Kidney epithelial cell (primary cell): ENCODE data around the gene PIK3R5. TPM values are rescaled to one million over a fixed set of nuclear protein-coding genes. Genes with fewer than 3 reads are reported as not detected.

Experiments
- DNase-seq: peaks from one replicate; pipeline ENCODE4 v3.0.0-alpha.2; 2010; ENCODE audit warnings: low read depth
- H3K27me3 ChIP-seq: 2 replicates; pipeline ENCODE4 v1.6.0; 2011; ENCODE audit warnings: low read length; ENCODE audit not compliant: control insufficient read depth, insufficient read depth
- H3K36me3 ChIP-seq: 2 replicates; pipeline ENCODE4 v1.5.1; 2011; ENCODE audit warnings: low read length; ENCODE audit not compliant: control insufficient read depth, insufficient read depth
- H3K4me3 ChIP-seq: 2 replicates; pipeline ENCODE4 v1.5.1; 2011; ENCODE audit warnings: low read depth, mild to moderate bottlenecking, control low read depth, low read length
- total RNA-seq: library from RNA; depleted of rRNA; stranded (reverse); fragments of >200 nt; gene quantifications from 2 replicates; pipeline ENCODE4 v1.2.3, GENCODE V29; 2015
- TF ChIP-seq, protein P1 (sequence below): IDR thresholded peaks from 2 replicates; pipeline ENCODE4 v1.5.1; 2011; ENCODE audit warnings: mild to moderate bottlenecking, moderate library complexity, low read length, control low read depth, inconsistent platforms; ENCODE audit not compliant: insufficient read depth, poor library complexity, severe bottlenecking

PIK3R5 gene
- total RNA-seq, 1 donor from 2014 or later: 1.7 TPM

DNA sequence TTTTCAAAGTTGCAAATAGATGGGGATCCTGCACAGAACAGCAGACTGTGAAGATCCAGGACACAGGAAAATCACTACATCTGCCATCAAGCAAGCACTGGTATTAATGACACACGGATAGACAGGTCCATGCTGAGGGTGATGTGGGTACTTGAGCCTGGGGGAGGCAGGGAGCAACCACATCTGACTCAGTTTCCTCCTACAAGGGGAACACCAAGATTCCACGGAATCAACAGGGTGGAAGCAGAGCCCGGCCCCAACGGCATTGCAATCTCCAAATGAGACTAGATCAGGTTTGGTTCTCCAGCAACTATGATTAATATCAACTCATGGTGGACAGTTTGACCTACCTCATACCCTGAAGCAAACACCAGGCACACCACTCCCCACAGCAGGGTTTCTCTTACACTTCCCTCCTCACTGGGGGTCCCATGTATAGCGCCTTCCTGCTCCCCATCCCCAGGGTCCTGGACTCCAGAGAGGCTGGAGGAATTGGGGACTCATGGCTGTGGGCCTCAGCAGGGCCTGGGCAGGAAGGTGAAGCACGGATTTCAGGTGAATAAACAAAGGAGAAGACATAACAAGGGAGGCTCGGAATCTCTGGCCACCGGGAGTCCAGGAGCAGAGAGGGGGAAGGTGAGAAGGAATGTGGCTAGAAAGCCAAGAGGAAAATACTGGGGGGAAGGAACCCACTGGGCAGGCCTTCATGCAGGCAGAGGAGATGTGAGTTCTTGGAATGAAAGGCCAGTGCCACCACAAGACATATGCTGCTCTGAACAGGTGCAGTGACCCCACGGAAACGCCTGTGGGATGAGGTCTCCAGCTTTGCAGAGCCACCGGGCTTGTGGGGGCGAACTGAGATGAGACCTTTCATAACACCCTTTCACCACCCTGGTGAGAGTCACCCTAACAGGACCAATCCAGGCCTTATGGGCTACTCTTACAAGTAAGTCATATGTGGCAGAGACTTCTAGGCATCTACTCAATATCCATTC lies 68.6 kb downstream of the PIK3R5 start:
- DNase-seq: no peak
- H3K36me3 ChIP-seq: no peaks in the 10 kb centered on the region
- H3K27me3 ChIP-seq: peaks cover 11% of the 10 kb centered on the region
- H3K4me3 ChIP-seq: no peak overlapping the region
- TF ChIP-seq, protein P1, sequence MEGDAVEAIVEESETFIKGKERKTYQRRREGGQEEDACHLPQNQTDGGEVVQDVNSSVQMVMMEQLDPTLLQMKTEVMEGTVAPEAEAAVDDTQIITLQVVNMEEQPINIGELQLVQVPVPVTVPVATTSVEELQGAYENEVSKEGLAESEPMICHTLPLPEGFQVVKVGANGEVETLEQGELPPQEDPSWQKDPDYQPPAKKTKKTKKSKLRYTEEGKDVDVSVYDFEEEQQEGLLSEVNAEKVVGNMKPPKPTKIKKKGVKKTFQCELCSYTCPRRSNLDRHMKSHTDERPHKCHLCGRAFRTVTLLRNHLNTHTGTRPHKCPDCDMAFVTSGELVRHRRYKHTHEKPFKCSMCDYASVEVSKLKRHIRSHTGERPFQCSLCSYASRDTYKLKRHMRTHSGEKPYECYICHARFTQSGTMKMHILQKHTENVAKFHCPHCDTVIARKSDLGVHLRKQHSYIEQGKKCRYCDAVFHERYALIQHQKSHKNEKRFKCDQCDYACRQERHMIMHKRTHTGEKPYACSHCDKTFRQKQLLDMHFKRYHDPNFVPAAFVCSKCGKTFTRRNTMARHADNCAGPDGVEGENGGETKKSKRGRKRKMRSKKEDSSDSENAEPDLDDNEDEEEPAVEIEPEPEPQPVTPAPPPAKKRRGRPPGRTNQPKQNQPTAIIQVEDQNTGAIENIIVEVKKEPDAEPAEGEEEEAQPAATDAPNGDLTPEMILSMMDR: no peak

DNA sequence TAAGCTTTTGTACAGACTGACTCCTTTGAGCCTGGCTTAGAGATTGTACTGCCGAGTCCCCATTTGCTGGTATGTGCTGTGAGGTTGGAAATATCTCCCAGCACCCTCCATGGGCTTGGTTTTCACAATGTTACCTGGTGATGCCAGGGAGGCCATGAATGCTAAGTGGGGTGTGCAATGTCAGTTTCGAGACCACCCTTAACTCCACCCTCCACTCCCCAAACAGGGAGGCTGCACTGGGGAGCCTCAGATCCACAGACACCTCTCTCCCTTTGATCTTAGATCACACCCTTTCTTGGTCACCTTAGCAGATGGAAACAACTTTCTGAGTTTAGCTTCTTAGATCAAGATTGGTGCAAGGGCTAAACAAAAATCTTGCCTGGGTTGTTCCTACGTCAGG lies 69.4 kb downstream of the PIK3R5 start:
- no peaks in the 10 kb centered on the region for H3K36me3 ChIP-seq

DNA sequence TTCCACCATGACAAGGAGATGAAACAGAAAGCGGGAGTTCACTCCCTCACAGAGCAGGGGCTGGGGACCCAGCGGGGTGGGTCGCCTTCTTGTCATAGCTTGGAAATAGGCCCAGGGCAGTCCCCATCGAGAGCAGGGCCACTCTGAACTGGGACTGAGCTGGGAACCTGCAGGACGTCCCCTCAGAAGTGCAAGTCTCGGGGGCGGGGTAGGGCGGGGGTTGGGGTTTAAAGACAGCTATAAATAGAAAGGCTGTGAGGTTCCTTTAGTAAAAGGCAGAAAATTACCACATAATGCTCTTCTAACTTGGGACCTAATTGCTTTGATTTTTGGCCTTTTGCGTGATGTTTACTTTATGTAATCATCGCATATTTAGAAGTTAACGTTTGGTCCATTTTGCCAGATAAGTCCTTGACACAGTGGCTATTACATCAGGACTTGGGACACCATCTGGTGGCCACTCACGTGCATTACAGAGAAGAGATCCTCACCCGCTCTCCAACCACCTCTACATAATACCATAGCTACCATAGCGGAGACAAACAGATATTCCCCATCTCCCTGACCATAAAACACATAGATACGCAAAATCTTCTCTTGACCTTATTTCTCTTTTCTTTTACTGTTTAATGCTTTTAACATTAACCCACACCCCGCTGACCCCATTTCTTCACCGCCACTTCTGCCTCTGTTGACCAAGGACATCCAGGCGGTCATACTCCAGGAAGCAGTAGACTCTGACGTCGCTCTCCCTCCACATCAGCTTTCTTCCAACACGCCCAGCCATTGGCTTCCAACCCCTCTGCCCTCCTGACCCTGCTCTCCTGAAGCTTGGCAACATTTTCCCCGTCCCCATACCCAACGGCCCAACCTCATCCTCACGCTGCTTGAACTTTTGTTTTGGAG lies 70.6 kb downstream of the PIK3R5 start:
- DNase-seq: no peak
- peaks cover 11% of the 10 kb centered on the region for H3K27me3 ChIP-seq
- no peaks in the 10 kb centered on the region for H3K36me3 ChIP-seq
- H3K4me3 ChIP-seq: no peak overlapping the region
- TF ChIP-seq, protein P1: peak; percentile 70

More for the DNA sequence above, 69.4 kb downstream of the PIK3R5 start:
- no peak for DNase-seq
- Histone ChIP-seq H3K4me3 (no peak overlapping the region), H3K27me3 (peaks cover 11% of the 10 kb centered on the region)
- TF ChIP-seq, protein P1: no peak

DNA sequence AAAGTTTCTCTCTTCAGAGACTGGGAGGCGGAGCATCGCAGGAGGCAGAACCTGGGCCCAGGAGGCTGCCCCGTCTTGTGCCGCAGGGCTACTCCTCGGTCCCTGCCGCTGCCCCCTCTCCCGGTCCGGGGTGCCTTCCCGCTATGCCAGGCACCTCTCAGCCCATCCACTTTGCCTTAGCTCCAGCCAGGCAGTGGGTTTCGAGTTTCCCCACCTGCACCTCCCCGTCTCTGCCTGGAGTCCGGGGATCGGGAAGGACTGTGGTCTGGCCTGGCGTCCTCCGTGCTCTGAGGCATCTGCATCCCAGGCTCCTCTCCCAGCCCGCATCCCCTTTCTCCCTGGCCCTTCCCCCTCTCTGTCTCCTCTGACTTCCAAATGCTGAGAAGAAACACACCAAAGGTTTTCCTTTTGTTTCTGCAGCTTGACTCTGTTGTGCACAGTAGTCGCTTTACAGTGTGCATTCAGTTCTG lies 71.3 kb downstream of the PIK3R5 start:
- Histone ChIP-seq H3K36me3 (no peaks in the 10 kb centered on the region), H3K27me3 (peaks cover 11% of the 10 kb centered on the region), H3K4me3 (no peak overlapping the region)
- no peak for DNase-seq
- TF ChIP-seq, protein P1: no peak

DNA sequence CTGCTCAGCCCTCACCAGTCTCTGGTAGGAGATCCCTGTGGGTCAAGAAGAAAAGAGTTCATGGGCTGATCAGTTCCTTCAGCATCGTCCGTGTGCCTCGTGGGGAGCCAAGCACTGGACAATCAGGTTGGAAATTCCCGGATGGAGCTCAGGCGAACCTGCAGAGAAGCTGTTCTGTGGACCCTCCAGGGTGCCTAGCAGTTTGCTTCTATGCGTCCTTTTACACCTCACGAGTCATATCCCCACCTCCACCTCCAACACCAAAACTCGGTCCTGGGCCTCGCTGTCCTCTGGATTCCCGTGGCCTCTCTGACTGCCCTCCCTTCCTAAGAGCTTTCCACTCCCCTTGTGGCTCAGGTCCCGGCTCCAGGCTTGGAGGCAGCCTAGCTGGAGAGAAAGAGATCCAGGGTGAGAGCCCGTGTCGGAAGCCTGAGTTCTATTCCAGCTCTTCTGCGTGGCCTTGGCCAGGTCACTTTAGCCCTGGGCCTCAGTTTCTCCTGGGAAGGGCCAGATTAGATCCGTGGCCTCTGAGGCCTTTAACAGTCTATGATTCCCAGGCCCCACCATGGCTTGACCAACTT lies 71.8 kb downstream of the PIK3R5 start:
- no peak for DNase-seq
- TF ChIP-seq, protein P1: no peak
- H3K27me3 ChIP-seq: peaks cover 11% of the 10 kb centered on the region
- no peaks in the 10 kb centered on the region for H3K36me3 ChIP-seq
- no peak overlapping the region for H3K4me3 ChIP-seq
